ENCODE results near the gene PTPRT.

GRCh38 chr20:43185901-43186300, 3.8 kb downstream of the PTPRT start:
- TF ChIP-seq, protein P1, sequence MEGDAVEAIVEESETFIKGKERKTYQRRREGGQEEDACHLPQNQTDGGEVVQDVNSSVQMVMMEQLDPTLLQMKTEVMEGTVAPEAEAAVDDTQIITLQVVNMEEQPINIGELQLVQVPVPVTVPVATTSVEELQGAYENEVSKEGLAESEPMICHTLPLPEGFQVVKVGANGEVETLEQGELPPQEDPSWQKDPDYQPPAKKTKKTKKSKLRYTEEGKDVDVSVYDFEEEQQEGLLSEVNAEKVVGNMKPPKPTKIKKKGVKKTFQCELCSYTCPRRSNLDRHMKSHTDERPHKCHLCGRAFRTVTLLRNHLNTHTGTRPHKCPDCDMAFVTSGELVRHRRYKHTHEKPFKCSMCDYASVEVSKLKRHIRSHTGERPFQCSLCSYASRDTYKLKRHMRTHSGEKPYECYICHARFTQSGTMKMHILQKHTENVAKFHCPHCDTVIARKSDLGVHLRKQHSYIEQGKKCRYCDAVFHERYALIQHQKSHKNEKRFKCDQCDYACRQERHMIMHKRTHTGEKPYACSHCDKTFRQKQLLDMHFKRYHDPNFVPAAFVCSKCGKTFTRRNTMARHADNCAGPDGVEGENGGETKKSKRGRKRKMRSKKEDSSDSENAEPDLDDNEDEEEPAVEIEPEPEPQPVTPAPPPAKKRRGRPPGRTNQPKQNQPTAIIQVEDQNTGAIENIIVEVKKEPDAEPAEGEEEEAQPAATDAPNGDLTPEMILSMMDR (IDR thresholded peaks at IDR 0.05; ENCODE audit: low read depth, low read length, missing input control), result no peak
- TF ChIP-seq MAX (IDR thresholded peaks at IDR 0.05) (no peak), FOXA1 (IDR thresholded peaks at IDR 0.05) (no peak), REST (IDR thresholded peaks at IDR 0.05) (no peak), EGR1 (IDR thresholded peaks at IDR 0.05; ENCODE audit: low read depth in 2 of 2) (no peak), ZBTB33 (IDR thresholded peaks at IDR 0.05) (no peak), TAF1 (conservative IDR thresholded peaks at IDR 0.05) (no peak)

Data from liver (tissue), 3 donors.